K562 (cell line): ENCODE data around the gene PARP14. TPM values are rescaled to one million over a fixed set of nuclear protein-coding genes. Genes with fewer than 3 reads are reported as not detected.

Experiments
- ATAC-seq: fragments of 200-7000 bp; cut with Tn5 transposase; 3 replicates; pipeline ENCODE4 v1.9.1; 2020; ENCODE audit warnings: moderate library complexity
- BruUV-seq: library from RNA; stranded (reverse); fragments of 400-500 nt; replicated peaks from 2 replicates; lab custom pipeline; 2021; lab: Mats Ljungman, UMichigan
- CTCF ChIA-PET: fragments of 300-600 bp; formaldehyde crosslinking; extraction: SDS; loops from one replicate; lab custom pipeline; 2021; ENCODE audit warnings: low intra/inter-chr PET ratio; lab: Yijun Ruan, JAX
- POLR2A ChIA-PET: fragments of 300-600, 350-650 bp; sonication (Branson Sonifier 250); formaldehyde crosslinking; extraction: SDS; loops from one replicate; lab custom pipeline; 2021; ENCODE audit warnings: antibody characterized with exemption, inconsistent platforms; lab: Yijun Ruan, JAX
- DNase-seq, 4 experiments: peaks; one replicate each; pipeline versions ENCODE4 v3.0.0 to v3.0.0-alpha.2; 2011 to 2018; ENCODE audit warnings: low spot score in 3 of 4, mixed read lengths in 3 of 4; ENCODE audit errors: extremely low read depth in 1 of 4
- FAIRE-seq: peaks from 2 replicates; lab custom pipeline; 2011; peaks lifted over from hg19 to GRCh38; lab: Jason Lieb, UNC
- H2AFZ ChIP-seq: 2 replicates; pipeline ENCODE4 v1.6.0; 2011; ENCODE audit warnings: low read depth, low read length, control low read depth, inconsistent platforms
- H3K27ac ChIP-seq: fragments of 200-600 bp; 3 replicates; pipeline ENCODE4 v1.8.0; 2011; ENCODE audit warnings: low read depth, mild to moderate bottlenecking, control low read depth, inconsistent platforms, low read length, moderate library complexity, mixed read lengths; ENCODE audit errors: extremely low read depth
- H3K27me3 ChIP-seq, 2 experiments: fragments of 300-600 bp in 1 of 2; 2 replicates in 1 of 2; 3 replicates in 1 of 2; pipeline versions ENCODE4 v1.6.0 to v1.8.0; 2011; ENCODE audit warnings: inconsistent platforms in 2 of 2, low read length in 2 of 2, mild to moderate bottlenecking in 1 of 2, mixed read lengths in 1 of 2, moderate library complexity in 1 of 2; ENCODE audit not compliant: control insufficient read depth in 2 of 2, insufficient read depth in 2 of 2
- H3K36me3 ChIP-seq: fragments of 300-600 bp; 3 replicates; pipeline ENCODE4 v1.8.0; 2011; ENCODE audit warnings: mild to moderate bottlenecking, low read length, inconsistent platforms; ENCODE audit not compliant: control insufficient read depth, insufficient read depth
- H3K4me1 ChIP-seq, 2 experiments: fragments of 200-600 bp in 1 of 2; replicated peaks in 1 of 2; 2 replicates in 1 of 2; 3 replicates in 1 of 2; pipeline versions ENCODE4 v1.5.1 to v1.8.0; 2011; ENCODE audit warnings: inconsistent platforms in 2 of 2, low read length in 2 of 2, mild to moderate bottlenecking in 1 of 2, mixed read lengths in 1 of 2, moderate library complexity in 1 of 2; ENCODE audit not compliant: control insufficient read depth in 2 of 2, insufficient read depth in 2 of 2
- H3K4me2 ChIP-seq: 2 replicates; pipeline ENCODE4 v1.6.1; 2011; ENCODE audit warnings: low read length, control low read depth, inconsistent platforms, mixed read lengths; ENCODE audit not compliant: insufficient read depth
- H3K4me3 ChIP-seq: fragments of 200-600 bp; sonication (generic), shearing (Covaris generic); 2 replicates; pipeline ENCODE4 v1.5.1; 2016; ENCODE audit warnings: control low read depth, inconsistent platforms
- H3K79me2 ChIP-seq: fragments of 200-600 bp; 3 replicates; pipeline ENCODE4 v1.8.0; 2011; ENCODE audit warnings: low read length, inconsistent platforms; ENCODE audit not compliant: control insufficient read depth, insufficient read depth
- H3K9ac ChIP-seq, 2 experiments: 2 replicates each; pipeline versions ENCODE4 v1.6.0 to v1.6.1; 2011; ENCODE audit warnings: low read depth in 2 of 2, low read length in 2 of 2, control low read depth in 1 of 2, inconsistent platforms in 1 of 2, mild to moderate bottlenecking in 1 of 2, mixed read lengths in 1 of 2; ENCODE audit not compliant: insufficient read depth in 1 of 2
- H3K9me1 ChIP-seq: one replicate; pipeline ENCODE4 v1.6.0; 2011; ENCODE audit warnings: inconsistent platforms, mild to moderate bottlenecking, low read length, moderate library complexity; ENCODE audit not compliant: control insufficient read depth, insufficient read depth
- H3K9me3 ChIP-seq: replicated peaks from 2 replicates; pipeline ENCODE4 v1.5.1; 2011; ENCODE audit warnings: low read depth, low read length, inconsistent platforms; ENCODE audit not compliant: control insufficient read depth, insufficient read depth
- H4K20me1 ChIP-seq: replicated peaks from 2 replicates; pipeline ENCODE4 v1.6.1; 2011; ENCODE audit warnings: low read length, inconsistent platforms, mixed read lengths; ENCODE audit not compliant: control insufficient read depth, insufficient read depth
- GTF2B ChIP-seq: IDR thresholded peaks from 2 replicates; pipeline ENCODE4 v1.6.1; 2011; ENCODE audit not compliant: insufficient read length; ENCODE audit errors: extremely low read depth
- MGA ChIP-seq: fragments of 450-650 bp; IDR thresholded peaks from 2 replicates; pipeline ENCODE4 v1.6.1; 2016; ENCODE audit warnings: mild to moderate bottlenecking, moderate library complexity
- ZEB2 ChIP-seq: fragments of 450-650 bp; IDR thresholded peaks from 2 replicates; pipeline ENCODE4 v1.6.1; 2016
- WGBS: fragments of 100-300 bp; shearing (Covaris generic); methylation state at CpG from one replicate; pipeline ENCODE4 v1.1.6; 2016; ENCODE audit warnings: low coverage, mixed read lengths; ENCODE audit not compliant: insufficient coverage; ENCODE audit errors: missing lambda C conversion rate; 5-methylcytosine and 5-hydroxymethylcytosine counted together
- in situ Hi-C: fragments of 300-500 bp; cut with MboI; formaldehyde crosslinking; loops from 4 replicates; pipeline ENCODE4 v1.15.0; 2018; ENCODE audit warnings: inconsistent platforms, mixed read lengths
- intact Hi-C: fragments of 100-400 bp; cut with micrococcal nuclease; formaldehyde crosslinking; loops from 2 replicates; pipeline ENCODE4 v1.14.2; 2022
- polyA plus RNA-seq, 8 experiments: library from polyadenylated mRNA; depleted of rRNA in 4 of 8; stranded (reverse) in 5 of 8; unstranded in 3 of 8; fragments of >200 nt; fragmentation: Nextera tagmentation in 2 of 8; fragmentation: Illumina TruSeq in 1 of 8; extraction: Ambion mirVana in 2 of 8; extraction: Trizol in 1 of 8; gene quantifications; 2 replicates each; pipeline versions ENCODE4 v1.2.1 to v1.2.3, GENCODE V29; 2011 to 2014; ENCODE audit warnings: inconsistent platforms in 1 of 8, missing spikeins in 1 of 8
- total RNA-seq, 7 experiments: library from RNA; depleted of rRNA in 6 of 7; stranded (reverse); fragments of >200 nt in 6 of 7; fragmentation: Illumina TruSeq in 2 of 7; extraction: Trizol in 2 of 7; gene quantifications; 2 replicates each; pipeline versions ENCODE4 v1.2.1 to v1.2.3, GENCODE V29; 2011 to 2021; ENCODE audit warnings: low replicate concordance in 1 of 7
- TF ChIP-seq, protein P1 (sequence below), 3 experiments: IDR thresholded peaks in 2 of 3; conservative IDR thresholded peaks in 1 of 3; 2 replicates each; pipeline ENCODE4 v1.5.1; 2011 to 2012; ENCODE audit warnings: low read length in 3 of 3, mild to moderate bottlenecking in 3 of 3, control low read depth in 2 of 3, improper control_type of control experiment in 1 of 3, inconsistent platforms in 1 of 3, low read depth in 1 of 3, mixed read lengths in 1 of 3, moderate library complexity in 1 of 3; ENCODE audit not compliant: insufficient read depth in 2 of 3

Gene PARP14
- total and polyA plus RNA-seq, 9 of the 15 experiments (the other 6 are each of a cell fraction or from before 2014, with no cell fraction given), result 3.1 to 14.4 (median 9.0) TPM

- Histone ChIP-seq H3K27me3 (no peaks in the 10 kb centered on the region), H3K4me3 (no peak overlapping the region), H3K79me2 (no peaks in the 10 kb centered on the region), H3K9ac (no peak overlapping the region), H3K27ac (no peak overlapping the region), H2AFZ (no peak overlapping the region), H3K4me1 (no peaks in the 10 kb centered on the region), H3K9me3 (no peaks in the 10 kb centered on the region), H4K20me1 (no peaks in the 10 kb centered on the region), H3K9me1 (no peaks in the 10 kb centered on the region), H3K36me3 (peaks cover 13% of the 10 kb centered on the region), H3K4me2 (no peak overlapping the region)
- in situ Hi-C loops, result no loop called here
- WGBS, result 30% methylated on average over 2 of the region's 5 CpGs
- DNase-seq (peak; percentile 15 to 52 (median 32)), FAIRE-seq (peak; percentile 78), ATAC-seq (peak; percentile 92)
- POLR2A ChIA-PET, result interaction anchor here (1.2 kb wide), 1 partner anchor 11 kb away, joined by 4 read pairs; no protein-coding TSS in a partner anchor
- CTCF ChIA-PET, result no interaction called here
- no TSS peak for BruUV-seq
- intact Hi-C loops, result loop anchor here (10.0 kb wide), 3 partner anchors 100 to 270 kb away; partner anchors contain the start of gene SEMA5B
- no peak for TF ChIP-seq MGA
- TF ChIP-seq GTF2B, result no peak
- TF ChIP-seq, protein P1, sequence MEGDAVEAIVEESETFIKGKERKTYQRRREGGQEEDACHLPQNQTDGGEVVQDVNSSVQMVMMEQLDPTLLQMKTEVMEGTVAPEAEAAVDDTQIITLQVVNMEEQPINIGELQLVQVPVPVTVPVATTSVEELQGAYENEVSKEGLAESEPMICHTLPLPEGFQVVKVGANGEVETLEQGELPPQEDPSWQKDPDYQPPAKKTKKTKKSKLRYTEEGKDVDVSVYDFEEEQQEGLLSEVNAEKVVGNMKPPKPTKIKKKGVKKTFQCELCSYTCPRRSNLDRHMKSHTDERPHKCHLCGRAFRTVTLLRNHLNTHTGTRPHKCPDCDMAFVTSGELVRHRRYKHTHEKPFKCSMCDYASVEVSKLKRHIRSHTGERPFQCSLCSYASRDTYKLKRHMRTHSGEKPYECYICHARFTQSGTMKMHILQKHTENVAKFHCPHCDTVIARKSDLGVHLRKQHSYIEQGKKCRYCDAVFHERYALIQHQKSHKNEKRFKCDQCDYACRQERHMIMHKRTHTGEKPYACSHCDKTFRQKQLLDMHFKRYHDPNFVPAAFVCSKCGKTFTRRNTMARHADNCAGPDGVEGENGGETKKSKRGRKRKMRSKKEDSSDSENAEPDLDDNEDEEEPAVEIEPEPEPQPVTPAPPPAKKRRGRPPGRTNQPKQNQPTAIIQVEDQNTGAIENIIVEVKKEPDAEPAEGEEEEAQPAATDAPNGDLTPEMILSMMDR (IDR thresholded peaks at IDR 0.05 in 2 of 3, conservative IDR thresholded peaks at IDR 0.05 in 1 of 3; ENCODE audit: insufficient read depth in 2 of 3, low read depth in 1 of 3, low read length in 3 of 3), result peak; percentile 65 to 76 (median 76)
- TF ChIP-seq ZEB2, result no peak
Measured at GRCh38 chr3:122754929-122755328, 74.3 kb downstream of the PARP14 start.
